HG02981 (cell line): ENCODE results near the gene UMAD1.

Experiments
- ATAC-seq: cut with Tn5 transposase; IDR thresholded peaks from one replicate; pipeline ENCODE4 v1.9.1; 2021; ENCODE audit warnings: mild to moderate bottlenecking, moderate library complexity; ENCODE audit not compliant: unreplicated experiment

UMAD1 gene

DNA sequence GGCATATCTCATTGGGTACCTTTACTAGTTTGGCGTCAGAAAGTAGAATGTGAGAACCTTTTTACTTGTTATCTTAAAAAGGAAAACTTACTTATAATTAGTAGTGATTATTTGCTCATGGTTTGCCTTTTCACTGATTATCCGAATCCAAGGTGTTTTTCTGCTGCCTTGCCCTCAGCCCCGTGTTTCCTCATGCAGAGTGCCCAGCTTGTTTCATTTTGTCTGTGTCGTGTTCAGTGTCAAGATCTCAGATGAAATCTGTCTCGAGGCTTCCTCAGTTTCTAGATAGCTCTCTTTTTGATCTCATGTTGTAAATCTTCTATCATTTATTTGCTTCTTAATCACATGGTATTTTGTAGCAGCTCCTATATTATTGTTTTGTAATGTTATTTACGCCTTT lies 47.8 kb downstream of the UMAD1 start:
- no peak for ATAC-seq

DNA sequence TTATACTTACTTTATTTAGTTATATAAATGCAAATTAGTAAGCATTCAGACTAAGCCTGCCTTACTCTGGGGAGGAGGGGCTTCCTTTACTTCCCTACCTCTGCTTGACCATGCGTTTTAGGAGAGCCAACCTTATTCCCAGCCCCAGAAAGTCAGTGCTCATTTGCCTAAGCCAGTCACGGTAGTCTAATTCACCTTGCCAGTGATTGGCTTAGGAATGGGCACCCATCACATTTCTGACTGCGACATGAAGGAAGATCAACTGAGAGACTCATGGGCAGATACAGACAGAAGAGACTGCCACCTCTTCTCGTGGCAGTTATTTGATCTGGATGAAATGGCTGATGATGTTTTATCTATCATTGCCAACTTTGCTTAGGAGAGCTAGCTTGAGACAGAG lies 48.4 kb downstream of the UMAD1 start:
- no peak for ATAC-seq

- no peak for ATAC-seq
Observed at GRCh38 chr7:7693881-7694280, 53.3 kb downstream of the UMAD1 start.

- ATAC-seq = no peak
Observed at GRCh38 chr7:7694542-7694941, 54.0 kb downstream of the UMAD1 start.

- ATAC-seq = no peak
Observed at GRCh38 chr7:7695111-7695817, 54.7 kb downstream of the UMAD1 start.

DNA sequence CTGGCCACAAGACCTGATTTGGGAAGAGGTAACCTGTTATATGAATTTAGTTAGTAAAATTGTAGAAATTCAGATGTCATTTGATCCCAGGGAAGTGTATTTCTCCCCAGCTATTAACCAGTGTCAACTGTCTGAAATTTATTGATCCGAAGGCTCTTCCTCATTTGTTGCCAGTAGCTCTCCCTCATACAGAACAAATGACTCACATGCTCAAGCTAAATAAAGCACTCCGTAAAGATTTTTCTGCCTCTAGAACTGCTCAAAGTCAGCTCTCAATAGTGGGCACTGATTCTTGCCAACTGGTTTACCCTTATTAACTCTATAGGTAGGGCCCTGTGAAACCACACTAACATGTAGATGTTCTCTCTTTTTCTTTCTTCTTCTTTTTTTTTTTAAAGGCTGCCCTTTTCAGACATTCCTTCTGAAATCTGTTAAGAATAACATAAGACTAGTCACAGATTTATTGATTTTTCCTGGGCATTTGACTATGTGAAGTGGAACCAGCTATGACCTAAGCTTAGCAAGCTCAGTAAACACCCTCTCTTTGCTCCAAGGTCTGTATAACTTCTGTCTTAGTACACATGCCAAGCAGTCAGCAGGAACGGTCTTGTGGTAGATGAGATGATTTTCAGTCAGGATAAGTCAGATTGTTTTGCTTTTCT lies 56.0 kb downstream of the UMAD1 start:
- no peak for ATAC-seq

DNA sequence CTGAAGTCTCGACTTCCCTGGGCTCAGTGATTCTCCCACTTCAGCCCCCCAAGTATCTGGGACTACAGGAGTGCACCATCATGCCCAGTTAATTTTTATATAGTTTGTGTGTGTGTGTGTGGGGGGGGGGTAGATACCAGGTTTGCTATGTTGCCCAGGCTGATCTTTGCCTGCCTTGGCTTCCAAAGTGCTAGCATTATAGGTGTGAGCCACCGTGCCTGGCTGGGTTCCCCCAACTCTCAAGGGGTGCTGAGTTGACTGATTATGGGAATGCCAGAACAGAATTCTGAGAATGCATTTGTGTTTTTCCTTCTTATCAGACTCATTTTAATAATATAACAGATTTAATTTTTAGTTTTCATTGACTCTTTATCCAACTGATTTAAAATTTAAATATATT lies 58.4 kb downstream of the UMAD1 start:
- ATAC-seq = no peak

- no peak for ATAC-seq
Observed at GRCh38 chr7:7699380-7699779, 58.8 kb downstream of the UMAD1 start.

DNA sequence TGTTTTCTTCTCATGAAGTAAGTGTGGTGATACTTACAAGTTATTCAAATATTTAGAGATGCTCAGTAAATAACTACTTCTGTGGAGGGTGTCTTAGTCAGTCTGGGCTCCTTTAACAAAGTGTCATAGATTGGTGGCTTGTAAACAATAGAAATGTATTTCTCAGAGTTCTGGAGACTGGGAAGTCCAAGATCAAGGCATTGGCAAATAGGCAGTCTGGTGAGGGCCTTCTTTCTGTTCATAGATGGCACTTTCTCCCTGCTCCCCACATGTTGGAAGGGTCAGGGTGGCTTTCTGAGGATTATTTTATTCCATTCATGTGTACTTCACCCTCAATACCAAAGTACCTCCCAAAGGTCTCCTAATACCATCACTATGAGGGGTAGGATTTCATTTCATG lies 59.4 kb downstream of the UMAD1 start:
- ATAC-seq = no peak

- no peak for ATAC-seq
Observed at GRCh38 chr7:7701527-7701926, 61.0 kb downstream of the UMAD1 start.

- ATAC-seq = no peak
Observed at GRCh38 chr7:7702826-7703225, 62.3 kb downstream of the UMAD1 start.

- ATAC-seq = no peak
Observed at GRCh38 chr7:7703427-7703826, 62.9 kb downstream of the UMAD1 start.

GRCh38 chr7:7704867-7705266 lies 64.3 kb downstream of the UMAD1 start:
- no peak for ATAC-seq

GRCh38 chr7:7705318-7705717 lies 64.8 kb downstream of the UMAD1 start:
- ATAC-seq = no peak

DNA sequence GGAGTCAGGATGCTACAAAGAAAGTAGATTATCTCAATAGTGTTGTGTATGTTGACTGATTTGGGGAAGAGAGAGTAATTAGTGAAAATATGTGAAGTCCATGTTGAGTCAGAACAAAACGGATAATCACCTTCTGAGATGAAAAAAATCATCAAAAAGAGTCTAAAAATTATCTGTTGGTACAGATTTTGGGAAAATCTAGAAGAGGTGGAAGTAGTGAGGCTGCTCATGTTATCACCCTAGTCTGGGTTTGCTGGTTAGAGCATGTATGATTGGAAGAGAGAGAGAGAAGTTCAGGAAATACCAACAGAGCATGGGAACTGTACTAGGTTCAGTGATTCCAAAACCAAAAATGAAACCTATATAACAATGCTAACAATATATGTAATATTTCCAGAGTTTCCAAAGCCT lies 65.6 kb downstream of the UMAD1 start:
- ATAC-seq = peak; percentile 52

DNA sequence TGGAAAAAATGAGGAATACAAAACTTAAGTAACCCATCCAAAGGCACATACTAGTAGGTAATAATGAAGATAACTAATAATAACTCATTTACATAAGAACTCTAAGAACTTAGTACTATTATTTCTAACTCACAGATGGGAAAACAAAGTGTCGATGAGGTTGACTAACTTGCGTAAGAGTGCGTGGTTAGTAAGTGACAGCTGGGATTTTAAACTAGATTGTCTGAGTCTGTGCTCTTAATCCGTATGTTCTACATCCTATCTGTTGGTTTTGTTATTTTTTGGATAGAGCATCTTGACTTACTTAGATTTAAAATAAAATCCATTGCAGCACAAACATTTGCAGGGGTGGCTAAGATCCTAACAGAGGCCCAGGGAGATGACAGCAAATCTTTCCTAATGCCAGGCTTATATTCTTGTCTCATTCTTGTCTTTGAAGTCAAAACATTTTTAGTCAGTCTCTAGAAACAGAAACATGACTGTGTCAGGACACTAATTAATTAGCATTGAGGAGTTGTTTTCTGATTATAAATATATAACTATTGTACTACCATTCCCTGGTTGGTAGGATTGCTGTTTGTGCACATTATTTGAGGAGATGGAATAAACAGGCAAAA lies 66.1 kb downstream of the UMAD1 start:
- ATAC-seq = peak; percentile 30

- ATAC-seq = no peak
Observed at GRCh38 chr7:7707246-7707645, 66.7 kb downstream of the UMAD1 start.

GRCh38 chr7:7707806-7708205 lies 67.3 kb downstream of the UMAD1 start:
- no peak for ATAC-seq

DNA sequence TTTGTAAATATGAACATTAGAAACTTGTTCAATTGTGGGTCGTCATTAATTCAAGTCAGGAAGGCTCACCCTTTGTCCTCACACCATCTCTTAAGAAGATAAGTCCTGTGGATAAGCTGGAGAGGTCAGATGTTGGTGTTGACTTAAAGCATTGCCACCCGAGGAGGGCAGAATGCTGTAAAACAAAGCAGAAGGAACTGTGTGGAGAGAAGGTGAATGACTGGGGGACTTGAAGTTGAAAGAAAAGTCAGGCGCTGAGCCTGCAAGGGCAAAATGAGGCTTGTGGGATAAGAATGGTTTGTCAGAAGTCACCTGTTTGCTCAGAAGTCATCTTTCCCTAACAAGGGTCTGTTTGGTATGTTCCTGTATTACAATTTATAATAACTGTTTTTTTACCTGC lies 68.7 kb downstream of the UMAD1 start:
- ATAC-seq = no peak

DNA sequence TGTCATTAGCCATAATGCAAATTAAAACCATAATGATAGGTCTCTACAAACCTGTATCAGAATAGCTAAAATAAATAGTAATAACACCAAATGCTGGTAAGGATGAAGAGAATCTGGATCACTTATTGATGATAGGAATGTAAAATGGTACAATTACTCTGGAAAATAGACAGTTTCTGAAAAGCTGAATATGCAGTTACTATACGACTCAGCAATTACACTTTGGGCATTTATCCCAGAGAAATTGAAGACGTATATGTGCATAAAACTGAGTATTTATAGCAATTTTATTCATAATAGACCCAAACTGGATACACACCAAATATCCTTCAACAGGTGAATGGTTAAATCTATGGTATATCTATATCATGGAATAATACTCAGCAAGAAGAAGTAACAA lies 69.9 kb downstream of the UMAD1 start:
- no peak for ATAC-seq

DNA sequence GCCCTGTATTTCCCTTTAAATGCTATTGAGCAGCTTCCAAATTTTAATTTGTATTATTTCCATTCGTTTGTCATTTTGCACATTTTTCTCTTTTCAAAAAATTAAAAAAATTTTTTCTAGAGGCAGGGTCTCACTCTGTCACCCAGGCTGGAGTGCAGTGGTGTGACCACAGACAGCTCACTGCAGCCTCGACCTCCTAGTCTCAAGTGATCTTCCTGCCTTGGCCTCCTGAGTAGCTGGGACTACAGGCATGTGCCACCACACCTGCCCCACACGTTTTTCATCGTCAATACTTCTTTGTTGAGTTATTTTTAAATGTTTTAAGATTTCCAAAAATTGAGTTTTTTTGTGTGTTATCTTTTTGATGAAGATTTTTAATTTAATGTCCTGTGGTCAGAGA lies 73.2 kb downstream of the UMAD1 start:
- no peak for ATAC-seq

GRCh38 chr7:7718492-7718891 lies 77.9 kb downstream of the UMAD1 start, which contains the start of gene RPA3:
Gene RPA3, minus strand, starts transcription at chr7:7718607. Its CDS starts 78,189 bp downstream, at chr7:7640418.
- ATAC-seq = no peak
